NCI-H1105 (cell line): ENCODE data around the gene SLC16A10.
"Not testable (repeated sequence)": the region's sequence is repeated elsewhere in the genome, so short reads cannot be mapped to it uniquely, and the experiment has no call there.

ENCODE experiments used
- DNase-seq: peaks from one replicate; lab custom pipeline; 2025; lab: John Stamatoyannopoulos, UW

The SLC16A10 gene

DNA sequence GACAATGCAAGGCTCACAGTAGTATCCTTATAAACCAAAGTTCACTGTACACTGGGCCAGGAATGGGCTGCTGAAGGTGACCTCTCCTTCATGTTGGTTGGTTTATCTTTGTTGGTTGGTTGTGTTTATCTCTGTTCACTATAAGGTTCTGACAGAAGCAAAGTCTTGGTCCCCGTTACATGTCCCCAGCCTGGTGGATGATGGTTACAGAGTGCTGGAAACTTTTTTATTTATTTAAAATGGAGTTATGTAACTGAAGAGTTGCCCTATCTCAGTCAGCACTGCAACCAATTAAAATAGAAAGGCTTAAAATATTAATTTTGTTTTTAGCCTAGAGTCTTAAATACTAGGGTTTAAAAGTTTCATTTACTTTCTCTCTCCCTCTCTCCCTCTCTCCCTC lies 100.6 kb downstream of the SLC16A10 start:
- no peak for DNase-seq

DNA sequence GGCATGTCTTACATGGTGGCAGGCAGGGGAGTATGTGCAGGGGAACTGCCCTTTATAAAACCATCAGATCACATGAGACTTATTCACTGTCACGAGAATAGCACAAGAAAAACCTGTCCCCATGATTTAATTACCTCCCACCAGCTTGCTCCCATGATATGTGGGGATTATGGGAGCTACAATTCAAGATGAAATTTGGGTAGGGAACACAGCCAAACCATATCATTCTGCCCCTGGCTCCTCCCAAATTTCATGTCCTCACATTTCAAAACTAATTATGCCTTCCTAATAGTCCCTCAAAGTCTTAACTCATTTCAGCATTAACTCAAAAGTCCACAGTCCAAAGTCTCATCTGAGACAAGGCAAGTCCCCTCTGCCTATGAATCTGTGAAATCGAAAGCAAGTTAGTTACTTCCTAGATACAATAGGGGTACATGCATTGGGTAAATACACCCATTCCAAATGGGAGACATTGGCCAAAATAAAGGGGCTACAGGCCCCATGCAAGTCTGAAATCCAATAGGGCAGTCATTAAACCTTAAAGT lies 102.4 kb downstream of the SLC16A10 start:
- DNase-seq = not testable (repeated sequence)

DNA sequence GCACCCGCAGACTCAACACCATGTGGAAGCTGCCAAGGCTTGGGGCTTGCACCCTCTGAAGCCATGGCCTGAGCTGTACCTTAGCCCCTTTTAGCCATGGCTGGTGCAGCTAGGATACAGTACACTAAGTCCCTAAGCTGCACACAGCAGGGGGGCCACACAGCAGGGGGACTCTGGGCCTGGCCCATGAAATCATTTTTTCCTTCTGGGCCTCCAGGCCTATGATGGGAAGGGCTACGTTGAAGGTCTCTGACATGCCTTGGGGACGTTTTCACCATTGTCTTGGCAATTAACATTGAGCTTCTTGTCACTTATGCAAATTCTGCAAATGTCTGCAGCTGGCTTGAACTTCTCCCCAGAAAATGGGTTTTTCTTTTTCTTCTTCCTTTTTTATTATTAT lies 103.3 kb downstream of the SLC16A10 start:
- DNase-seq = no peak

DNA sequence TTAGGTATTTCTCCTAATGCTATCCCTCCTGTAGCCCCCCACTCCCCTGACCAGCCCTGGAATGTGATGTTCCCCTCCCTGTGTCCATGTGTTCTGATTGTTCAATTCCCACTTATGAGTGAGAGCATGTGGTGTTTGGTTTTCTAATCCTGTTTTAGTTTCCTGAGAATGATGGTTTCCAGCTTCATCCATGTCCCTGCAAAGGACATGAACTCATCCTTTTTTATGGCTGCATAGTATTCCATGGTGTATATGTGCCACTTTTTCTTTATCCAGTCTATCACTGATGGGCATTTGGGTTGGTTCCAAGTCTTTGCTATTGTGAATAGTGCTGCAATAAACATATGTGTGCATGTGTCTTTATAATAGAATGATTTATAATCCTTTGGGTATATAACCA lies 103.8 kb downstream of the SLC16A10 start:
- DNase-seq = not testable (repeated sequence)

GRCh38 chr6:111192911-111193555 lies 105.7 kb downstream of the SLC16A10 start:
- DNase-seq = no peak

DNA sequence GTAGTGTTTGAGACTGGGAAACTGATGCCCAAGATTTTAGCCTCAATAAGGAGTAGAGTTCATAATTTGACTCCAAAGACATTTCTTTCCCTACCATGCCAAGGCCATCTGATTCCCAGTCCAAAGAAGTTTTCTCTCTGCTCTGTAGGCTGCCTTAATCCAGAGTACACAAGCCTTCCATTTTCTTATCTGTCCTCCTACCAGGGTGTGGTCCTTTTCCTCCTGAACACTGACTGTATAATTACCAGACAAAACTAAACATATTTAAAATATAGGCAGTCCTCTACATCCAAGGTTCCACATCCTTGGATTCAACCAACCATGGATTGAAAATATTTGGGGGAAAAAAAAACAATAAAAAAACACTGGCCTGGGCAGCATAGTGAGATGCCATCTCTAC lies 108.4 kb downstream of the SLC16A10 start:
- DNase-seq = no peak

DNA sequence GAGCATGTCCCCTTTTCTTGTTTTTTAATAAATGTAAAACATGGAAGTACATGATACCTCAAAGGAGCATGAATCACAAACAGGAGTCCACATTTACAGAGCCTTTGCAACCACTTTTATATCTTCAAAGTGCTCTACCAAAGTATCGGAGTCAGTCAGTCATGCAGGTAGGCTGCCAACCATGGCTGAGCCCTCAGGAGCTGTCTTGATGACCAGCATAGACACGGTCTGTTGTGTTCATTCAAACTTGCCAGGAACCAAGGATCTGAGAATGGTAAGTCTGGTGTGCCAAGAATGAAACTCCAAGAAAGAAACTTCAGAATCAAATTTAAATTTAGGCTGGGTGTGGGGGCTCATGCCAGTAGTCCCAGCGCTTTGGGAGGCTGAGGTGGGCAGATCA lies 111.5 kb downstream of the SLC16A10 start:
- DNase-seq = no peak

GRCh38 chr6:111199935-111200334 lies 112.6 kb downstream of the SLC16A10 start:
- no peak for DNase-seq

DNA sequence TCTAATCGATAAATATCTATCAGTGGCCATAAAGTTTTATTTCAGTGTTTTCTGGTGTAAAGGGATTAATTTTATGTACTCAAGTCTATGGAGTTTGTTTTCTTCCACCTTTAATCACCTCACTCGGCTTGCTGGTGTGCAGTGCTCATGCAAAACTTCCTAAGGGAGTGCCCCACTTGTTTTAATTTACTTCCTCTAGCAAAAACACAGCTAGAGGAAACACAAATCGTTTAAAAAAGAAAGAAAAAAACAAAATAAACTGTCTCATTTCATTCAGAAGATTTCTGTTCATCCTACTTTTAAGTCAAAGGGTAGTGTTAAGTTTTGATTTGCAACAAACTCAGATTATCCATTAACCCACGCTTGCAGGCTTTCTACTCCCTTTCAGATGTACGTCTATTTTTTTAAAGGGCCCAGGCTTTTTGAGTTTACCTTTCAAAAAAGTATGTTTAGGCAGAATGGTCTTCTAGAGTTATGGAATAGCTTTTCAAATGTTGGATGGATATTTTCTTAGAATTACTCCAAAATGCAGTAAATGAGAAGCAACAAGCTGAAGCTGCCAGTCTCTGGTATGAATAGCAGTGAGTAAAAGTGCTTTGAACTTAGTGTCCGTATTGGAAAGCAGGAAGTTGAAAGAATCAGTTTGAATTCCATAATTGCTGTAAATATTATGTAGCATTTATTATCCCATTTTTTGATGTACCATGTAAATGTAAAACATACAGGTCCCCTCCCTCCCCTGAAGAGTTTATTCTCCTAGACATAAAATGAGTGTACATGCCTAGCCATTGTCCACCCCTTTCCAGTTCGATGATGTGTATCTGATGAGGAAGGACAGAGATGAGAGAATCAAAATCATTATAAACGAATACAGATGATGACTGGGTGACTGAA lies 113.3 kb downstream of the SLC16A10 start:
- no peak for DNase-seq

GRCh38 chr6:111201244-111201554 lies 113.9 kb downstream of the SLC16A10 start:
- DNase-seq = no peak

DNA sequence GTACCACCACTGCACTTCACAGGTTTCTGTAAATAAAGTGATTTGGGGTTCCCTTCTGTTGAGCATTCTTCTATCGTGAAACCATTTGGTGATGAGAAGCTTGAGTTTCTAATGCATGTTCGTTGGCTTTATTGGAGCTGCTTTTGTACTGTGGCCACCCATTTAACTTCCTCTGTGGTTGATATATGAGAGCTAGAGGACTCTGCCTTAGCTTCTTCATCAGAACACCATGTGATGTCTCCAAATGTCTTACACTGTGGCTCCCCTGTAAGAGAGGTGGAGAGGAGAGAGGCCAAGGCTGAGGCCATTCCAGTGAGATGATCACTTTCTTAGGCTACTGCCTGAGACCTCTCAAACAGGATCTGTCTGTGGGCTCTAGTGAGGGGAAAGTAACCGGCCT lies 114.5 kb downstream of the SLC16A10 start:
- DNase-seq = no peak

DNA sequence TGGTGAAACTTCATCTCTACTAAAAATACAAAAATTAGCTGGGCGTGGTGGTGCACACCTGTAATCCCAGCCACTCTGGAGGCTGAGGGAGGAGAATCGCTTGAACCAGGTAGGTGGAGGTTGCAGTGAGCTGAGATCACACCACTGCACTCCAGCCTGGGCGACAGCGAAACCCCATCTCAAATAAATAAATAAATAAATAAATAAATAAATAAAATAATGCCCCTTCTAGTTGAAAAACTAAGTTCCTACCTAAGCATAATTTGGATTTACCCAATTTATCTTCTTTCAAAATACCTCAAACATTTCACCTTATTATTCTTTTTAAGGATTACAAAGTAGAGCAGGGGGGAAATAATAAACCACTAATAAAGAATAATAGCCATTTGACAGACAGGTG lies 116.2 kb downstream of the SLC16A10 start:
- not testable (repeated sequence) for DNase-seq

- DNase-seq = no peak
Measured at GRCh38 chr6:111204305-111204704, 117.0 kb downstream of the SLC16A10 start.

GRCh38 chr6:111204881-111205280 lies 117.6 kb downstream of the SLC16A10 start:
- no peak for DNase-seq

DNA sequence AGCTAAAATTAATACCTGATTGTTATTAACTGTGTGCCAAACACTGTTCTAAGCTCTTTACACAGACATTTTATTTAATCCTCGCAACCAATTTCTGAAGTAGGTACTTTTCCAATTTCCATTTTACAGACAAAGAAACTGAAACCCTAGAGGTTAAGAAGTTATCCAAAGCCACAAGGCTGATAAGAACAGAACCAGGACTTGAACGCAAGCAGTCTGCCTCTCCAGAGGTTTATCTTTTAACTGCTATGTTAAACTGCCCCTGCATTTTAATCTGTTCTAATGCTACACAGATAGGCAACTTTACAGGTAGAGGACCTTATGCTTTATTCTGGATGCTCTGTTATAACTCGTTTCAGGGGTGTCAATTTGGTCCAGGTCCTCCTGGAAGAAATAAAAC lies 118.2 kb downstream of the SLC16A10 start:
- DNase-seq = no peak

DNA sequence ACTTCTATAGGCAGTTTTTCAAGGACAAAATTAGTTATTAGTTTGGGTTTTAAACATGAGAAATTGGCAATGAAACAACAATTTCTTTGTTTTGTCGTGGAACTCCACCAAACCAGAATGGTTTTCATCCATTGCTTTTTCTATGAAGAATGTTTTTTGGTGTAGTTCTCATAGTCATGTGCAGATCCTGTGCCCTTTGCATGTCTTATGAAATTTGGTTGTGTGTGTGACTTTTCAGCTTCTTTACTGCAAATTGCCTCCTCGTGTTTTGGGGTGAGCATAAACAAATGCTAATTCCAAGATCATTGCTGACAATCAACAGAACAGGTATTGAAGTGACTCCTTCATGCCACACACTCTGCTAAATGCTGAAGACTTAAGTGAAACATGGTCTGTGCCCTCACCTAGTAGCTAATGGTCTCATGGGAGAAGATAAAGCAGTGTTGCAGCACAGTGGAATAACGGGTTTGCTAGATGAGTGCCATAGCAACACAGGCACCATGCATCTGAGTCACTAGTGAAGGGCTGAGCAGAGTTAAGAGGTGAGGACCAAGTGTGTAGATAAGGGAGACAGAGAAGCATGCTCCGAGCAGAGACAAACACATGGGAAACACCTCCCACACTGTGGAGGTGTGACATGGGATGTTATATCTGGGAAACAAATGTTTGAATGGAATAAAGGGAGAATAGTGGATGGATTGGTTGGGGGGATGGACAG lies 120.0 kb downstream of the SLC16A10 start:
- DNase-seq = no peak

DNA sequence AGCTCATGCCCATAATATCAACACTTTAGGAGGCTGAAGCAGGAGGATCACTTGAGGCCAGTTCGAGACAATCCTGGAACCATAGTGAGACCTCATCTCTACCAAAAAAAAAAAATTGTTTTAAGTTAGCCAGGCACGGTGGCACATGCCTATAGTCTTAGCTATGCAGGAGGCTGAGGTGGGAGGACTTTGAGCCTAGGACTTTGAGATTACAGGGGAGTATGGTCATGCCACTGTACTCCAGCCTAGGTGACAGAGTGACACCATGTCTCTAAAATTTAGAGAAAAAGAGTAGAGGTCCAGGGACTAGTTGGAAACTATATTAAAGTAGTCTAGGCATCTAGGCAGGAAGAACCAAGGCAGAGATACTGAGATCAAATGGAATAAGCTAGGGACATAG lies 121.6 kb downstream of the SLC16A10 start:
- DNase-seq = no peak

- DNase-seq = peak; percentile 51
Measured at GRCh38 chr6:111210194-111210728, 123.0 kb downstream of the SLC16A10 start.

GRCh38 chr6:111211411-111212030 lies 124.2 kb downstream of the SLC16A10 start:
- no peak for DNase-seq

DNA sequence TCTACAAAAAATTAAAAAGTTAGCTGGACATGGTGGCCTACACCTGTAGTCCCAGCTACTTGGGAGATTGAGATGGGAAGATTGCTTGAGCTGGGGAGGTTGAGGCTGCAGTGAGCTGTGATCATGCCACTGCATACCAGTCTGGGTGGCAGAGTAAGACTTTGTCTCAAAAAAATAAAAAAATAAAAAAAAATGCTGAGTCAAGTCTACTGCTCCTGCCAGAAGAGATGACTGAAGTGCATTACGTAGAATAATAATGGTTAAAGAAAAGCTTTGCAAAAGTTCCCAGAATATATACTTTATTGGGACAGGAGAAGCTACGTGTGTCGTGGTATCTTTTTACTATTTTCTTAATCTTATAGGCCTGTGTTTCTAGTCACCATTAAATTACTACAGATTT lies 125.3 kb downstream of the SLC16A10 start:
- no peak for DNase-seq

DNA sequence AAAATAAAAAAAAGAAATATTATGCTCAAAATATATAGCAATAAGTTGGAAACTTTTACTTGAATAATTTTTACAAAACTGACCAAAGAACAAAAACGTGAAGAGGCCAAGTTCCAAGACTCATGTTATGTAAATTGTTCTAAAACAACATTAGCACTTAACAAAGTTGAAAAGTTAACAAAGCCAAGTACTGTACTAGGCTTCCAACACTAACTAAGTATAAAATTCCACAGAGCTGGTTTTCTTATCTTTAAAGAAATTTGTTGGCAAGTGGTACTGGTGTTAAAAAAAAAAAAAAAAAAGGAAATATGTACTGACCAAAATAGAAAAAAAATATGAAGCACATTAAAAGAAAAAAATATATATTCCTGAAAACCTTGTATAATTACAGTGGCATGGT lies 127.8 kb downstream of the SLC16A10 start:
- no peak for DNase-seq

DNA sequence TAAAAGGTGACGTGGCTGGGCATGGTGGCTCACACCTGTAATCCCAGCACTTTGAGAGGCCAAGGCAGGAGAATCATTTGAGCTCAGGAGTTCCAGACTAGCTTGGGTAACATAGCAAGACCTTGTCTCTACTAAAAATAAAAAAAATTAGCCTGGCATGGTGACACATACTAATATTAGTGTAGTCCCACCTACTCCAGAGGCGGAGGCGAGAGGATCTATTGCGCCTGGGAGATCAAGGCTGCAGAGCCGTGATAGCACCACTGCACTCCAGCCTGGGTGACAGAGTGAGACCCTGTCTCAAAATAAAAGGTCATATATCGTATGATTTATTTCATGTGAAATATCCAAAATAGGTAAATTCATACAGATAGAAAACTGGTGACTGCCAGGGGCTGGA lies 132.5 kb downstream of the SLC16A10 start:
- no peak for DNase-seq
